Mesendoderm (in vitro differentiated cells): ENCODE results near the gene ARHGAP15.

Source experiments
- DNase-seq: peaks from one replicate; pipeline ENCODE4 v3.0.0; 2013
- H2AK5ac ChIP-seq: 2 replicates; pipeline ENCODE4 v1.6.1; 2013; ENCODE audit warnings: low read length, inconsistent platforms
- H2BK120ac ChIP-seq: 2 replicates; pipeline ENCODE4 v1.6.1; 2013; ENCODE audit warnings: low read depth, mild to moderate bottlenecking, low read length, moderate library complexity, mixed read lengths
- H2BK15ac ChIP-seq: replicated peaks from 2 replicates; pipeline ENCODE4 v1.6.1; 2013; ENCODE audit warnings: low read depth, mild to moderate bottlenecking, moderate library complexity
- H2BK5ac ChIP-seq: 2 replicates; pipeline ENCODE4 v1.6.1; 2013; ENCODE audit warnings: low read length, inconsistent platforms
- H3K18ac ChIP-seq: 2 replicates; pipeline ENCODE4 v1.6.1; 2013; ENCODE audit warnings: mild to moderate bottlenecking, low read length, mixed read lengths
- H3K23ac ChIP-seq: one replicate; pipeline ENCODE4 v1.6.1; 2013; ENCODE audit warnings: low read length
- H3K27ac ChIP-seq: 2 replicates; pipeline ENCODE4 v1.5.1; 2013; ENCODE audit warnings: low read depth, mild to moderate bottlenecking, inconsistent platforms, low read length, moderate library complexity
- H3K27me3 ChIP-seq: 2 replicates; pipeline ENCODE4 v1.6.1; 2013; ENCODE audit warnings: low read length, control low read depth, mild to moderate bottlenecking, inconsistent platforms; ENCODE audit not compliant: insufficient read depth, poor library complexity
- H3K36me3 ChIP-seq: 2 replicates; pipeline ENCODE4 v1.6.1; 2013; ENCODE audit warnings: low read length, inconsistent platforms; ENCODE audit not compliant: control insufficient read depth, insufficient read depth
- H3K4ac ChIP-seq: one replicate; pipeline ENCODE4 v1.6.1; 2013; ENCODE audit warnings: low read depth, mild to moderate bottlenecking, low read length, moderate library complexity
- H3K4me1 ChIP-seq: 2 replicates; pipeline ENCODE4 v1.6.1; 2013; ENCODE audit warnings: low read depth, low read length, inconsistent platforms; ENCODE audit not compliant: control insufficient read depth
- H3K4me2 ChIP-seq: 2 replicates; pipeline ENCODE4 v1.6.1; 2013; ENCODE audit warnings: low read length
- H3K4me3 ChIP-seq: 2 replicates; pipeline ENCODE4 v1.5.1; 2013; ENCODE audit warnings: mild to moderate bottlenecking, low read length
- H3K56ac ChIP-seq: one replicate; pipeline ENCODE4 v1.6.1; 2013; ENCODE audit warnings: low read length
- H3K79me1 ChIP-seq: 2 replicates; pipeline ENCODE4 v1.6.1; 2013; ENCODE audit warnings: low read length, inconsistent platforms
- H3K79me2 ChIP-seq: 2 replicates; pipeline ENCODE4 v1.6.1; 2013; ENCODE audit warnings: mild to moderate bottlenecking, low read length; ENCODE audit not compliant: control insufficient read depth, insufficient read depth
- H3K9ac ChIP-seq: 2 replicates; pipeline ENCODE4 v1.6.1; 2013; ENCODE audit warnings: low read length, inconsistent platforms
- H4K5ac ChIP-seq: one replicate; pipeline ENCODE4 v1.6.1; 2013; ENCODE audit warnings: low read length
- H4K8ac ChIP-seq: one replicate; pipeline ENCODE4 v1.6.1; 2013; ENCODE audit warnings: low read depth, mild to moderate bottlenecking, control low read depth, low read length, moderate library complexity
- WGBS: extraction: QIAGEN DNeasy Blood & Tissue Kit; methylation state at CpG from one replicate; pipeline ENCODE4 v1.1.7; 2013; ENCODE audit warnings: low lambda C conversion rate, missing lambda C conversion rate; ENCODE audit not compliant: insufficient coverage; ENCODE audit errors: extremely low coverage; 5-methylcytosine and 5-hydroxymethylcytosine counted together

Gene ARHGAP15

GRCh38 chr2:143163499-143163898 lies 34.3 kb downstream of the ARHGAP15 start:
- H3K9ac ChIP-seq: no peak overlapping the region
- no peak for DNase-seq
- no peak overlapping the region for H2AK5ac ChIP-seq
- no peaks in the 10 kb centered on the region for H3K79me2 ChIP-seq
- H3K56ac ChIP-seq: no peak overlapping the region
- 100% methylated on average over 3 of the region's 4 CpGs for WGBS
- no peaks in the 10 kb centered on the region for H3K4me1 ChIP-seq
- H3K27ac ChIP-seq: no peak overlapping the region
- H3K36me3 ChIP-seq: no peaks in the 10 kb centered on the region
- H2BK15ac ChIP-seq: no peak overlapping the region
- H3K4me2 ChIP-seq: no peak overlapping the region
- no peak overlapping the region for H3K4ac ChIP-seq
- no peak overlapping the region for H3K23ac ChIP-seq
- H4K8ac ChIP-seq: no peak overlapping the region
- H3K18ac ChIP-seq: no peak overlapping the region
- no peaks in the 10 kb centered on the region for H3K79me1 ChIP-seq
- H2BK5ac ChIP-seq: no peak overlapping the region
- H2BK120ac ChIP-seq: no peak overlapping the region
- H3K27me3 ChIP-seq: no peaks in the 10 kb centered on the region
- no peak overlapping the region for H4K5ac ChIP-seq
- H3K4me3 ChIP-seq: no peak overlapping the region

DNA sequence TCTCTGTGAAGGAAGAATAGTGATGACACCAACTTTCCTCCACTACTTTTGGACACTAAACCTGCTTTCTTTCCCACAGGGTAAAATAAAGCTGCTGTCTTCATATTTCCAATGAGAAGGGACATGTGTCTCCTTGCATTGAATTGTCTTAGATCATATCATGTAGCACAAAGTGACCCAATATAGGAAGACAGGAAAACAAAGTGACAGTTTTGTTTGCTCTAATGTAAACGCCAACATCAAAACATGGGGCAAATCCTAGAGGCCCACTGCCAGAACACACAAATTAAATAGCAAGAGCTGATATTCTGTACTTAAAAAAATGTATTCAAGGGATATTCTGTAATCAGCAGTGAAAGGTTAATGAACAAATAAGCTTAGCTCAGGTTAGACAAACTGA lies 36.1 kb downstream of the ARHGAP15 start:
- Histone ChIP-seq H2BK15ac (no peak overlapping the region), H3K9ac (no peak overlapping the region), H3K4me1 (no peaks in the 10 kb centered on the region), H2BK5ac (no peak overlapping the region), H2BK120ac (no peak overlapping the region), H3K27me3 (no peaks in the 10 kb centered on the region), H3K18ac (no peak overlapping the region), H3K27ac (no peak overlapping the region), H3K79me1 (no peaks in the 10 kb centered on the region), H3K56ac (no peak overlapping the region), H3K4ac (no peak overlapping the region), H4K8ac (no peak overlapping the region), H3K36me3 (no peaks in the 10 kb centered on the region), H4K5ac (no peak overlapping the region), H3K4me3 (no peak overlapping the region), H3K23ac (no peak overlapping the region), H2AK5ac (no peak overlapping the region), H3K79me2 (no peaks in the 10 kb centered on the region), H3K4me2 (no peak overlapping the region)
- WGBS: no CpG with 5 or more reads among the region's 1 CpG
- no peak for DNase-seq

DNA sequence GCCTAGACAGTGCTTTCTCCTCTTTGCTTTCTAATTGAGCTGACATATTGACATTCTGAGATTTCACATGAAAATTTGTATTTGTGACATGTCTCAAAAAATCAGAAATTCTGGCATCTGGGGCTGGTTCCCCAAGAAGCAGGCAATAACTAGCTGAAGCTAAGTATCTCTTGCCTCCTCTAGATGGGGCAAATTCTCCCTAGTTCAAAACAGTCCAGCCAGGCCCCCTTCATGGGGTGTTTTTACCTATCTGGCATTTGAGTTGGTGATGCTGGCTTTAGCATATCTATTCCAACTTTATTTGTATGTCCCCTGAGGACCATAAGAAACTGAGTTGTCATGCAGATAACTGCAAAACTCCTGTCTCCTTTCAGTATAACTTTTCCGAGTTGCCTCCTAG lies 39.9 kb downstream of the ARHGAP15 start:
- Histone ChIP-seq H2AK5ac (no peak overlapping the region), H4K8ac (no peak overlapping the region), H3K4ac (no peak overlapping the region), H3K36me3 (no peaks in the 10 kb centered on the region), H3K27me3 (no peaks in the 10 kb centered on the region), H2BK5ac (no peak overlapping the region), H3K79me2 (no peaks in the 10 kb centered on the region), H3K23ac (no peak overlapping the region), H2BK15ac (no peak overlapping the region), H3K18ac (no peak overlapping the region), H3K56ac (no peak overlapping the region), H3K4me3 (no peak overlapping the region), H3K9ac (no peak overlapping the region), H3K79me1 (no peaks in the 10 kb centered on the region), H3K4me2 (no peak overlapping the region), H3K4me1 (no peaks in the 10 kb centered on the region), H3K27ac (no peak overlapping the region), H2BK120ac (no peak overlapping the region), H4K5ac (no peak overlapping the region)
- DNase-seq: peak; percentile 18
- WGBS: no CpG with 5 or more reads among the region's 1 CpG

DNA sequence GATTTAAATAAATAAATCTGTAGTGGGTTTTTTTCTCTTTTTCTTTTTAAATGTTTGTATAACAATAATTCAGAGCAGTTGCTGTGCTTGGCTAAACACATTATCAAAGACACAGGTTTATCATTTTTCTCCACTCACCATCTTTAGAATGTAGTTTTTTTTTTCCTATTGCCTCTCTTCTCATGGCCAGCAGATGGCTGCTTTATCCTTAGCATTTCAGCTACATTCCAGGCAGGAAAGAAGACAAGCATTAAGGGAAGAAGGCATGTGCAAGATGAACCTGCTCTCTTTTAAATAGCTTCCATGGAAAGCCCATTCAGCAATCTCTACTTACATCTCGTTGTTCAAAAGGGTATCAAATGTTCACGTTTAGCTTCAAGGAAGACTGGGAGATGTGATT lies 42.6 kb downstream of the ARHGAP15 start:
- H4K8ac ChIP-seq: no peak overlapping the region
- H3K4ac ChIP-seq: no peak overlapping the region
- H2BK15ac ChIP-seq: no peak overlapping the region
- no peak overlapping the region for H2AK5ac ChIP-seq
- H3K27me3 ChIP-seq: no peaks in the 10 kb centered on the region
- H3K4me3 ChIP-seq: no peak overlapping the region
- H2BK120ac ChIP-seq: no peak overlapping the region
- no peak overlapping the region for H3K23ac ChIP-seq
- no peak overlapping the region for H3K27ac ChIP-seq
- H3K56ac ChIP-seq: no peak overlapping the region
- no peak overlapping the region for H3K18ac ChIP-seq
- peak; percentile 51 for DNase-seq
- no peak overlapping the region for H2BK5ac ChIP-seq
- no peak overlapping the region for H3K4me2 ChIP-seq
- no peaks in the 10 kb centered on the region for H3K79me2 ChIP-seq
- H4K5ac ChIP-seq: no peak overlapping the region
- H3K79me1 ChIP-seq: no peaks in the 10 kb centered on the region
- no peak overlapping the region for H3K9ac ChIP-seq
- no CpG with 5 or more reads among the region's 2 CpGs for WGBS
- H3K4me1 ChIP-seq: no peaks in the 10 kb centered on the region
- H3K36me3 ChIP-seq: no peaks in the 10 kb centered on the region

DNA sequence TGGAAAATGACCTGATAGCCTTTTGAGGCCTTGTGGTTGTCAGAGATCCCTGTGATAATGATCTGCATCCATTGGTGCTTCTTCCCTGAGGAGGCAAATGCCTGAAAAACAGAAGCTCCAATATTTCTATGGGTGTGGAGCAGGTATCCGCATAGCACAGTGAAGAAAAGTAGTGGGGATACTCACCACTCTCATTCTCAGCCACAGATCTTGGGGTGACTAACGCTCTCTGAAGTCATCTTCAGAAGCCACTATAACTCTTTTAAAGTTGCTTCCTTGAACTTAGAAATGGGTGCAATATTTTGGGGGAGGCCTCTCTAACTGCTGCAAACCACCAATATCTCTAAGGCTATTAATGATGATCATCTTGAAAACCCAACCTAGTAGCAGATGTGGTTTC lies 46.2 kb downstream of the ARHGAP15 start:
- H4K8ac ChIP-seq: no peak overlapping the region
- H4K5ac ChIP-seq: no peak overlapping the region
- no peak overlapping the region for H3K56ac ChIP-seq
- H3K4me3 ChIP-seq: no peak overlapping the region
- WGBS: no CpG with 5 or more reads among the region's 2 CpGs
- H3K23ac ChIP-seq: no peak overlapping the region
- no peaks in the 10 kb centered on the region for H3K36me3 ChIP-seq
- no peak overlapping the region for H2BK15ac ChIP-seq
- no peaks in the 10 kb centered on the region for H3K4me1 ChIP-seq
- H3K27ac ChIP-seq: no peak overlapping the region
- H2BK5ac ChIP-seq: no peak overlapping the region
- H3K9ac ChIP-seq: no peak overlapping the region
- H2BK120ac ChIP-seq: no peak overlapping the region
- H3K79me2 ChIP-seq: no peaks in the 10 kb centered on the region
- H3K27me3 ChIP-seq: no peaks in the 10 kb centered on the region
- no peaks in the 10 kb centered on the region for H3K79me1 ChIP-seq
- no peak overlapping the region for H2AK5ac ChIP-seq
- H3K4me2 ChIP-seq: no peak overlapping the region
- DNase-seq: no peak
- H3K4ac ChIP-seq: no peak overlapping the region
- H3K18ac ChIP-seq: no peak overlapping the region

DNA sequence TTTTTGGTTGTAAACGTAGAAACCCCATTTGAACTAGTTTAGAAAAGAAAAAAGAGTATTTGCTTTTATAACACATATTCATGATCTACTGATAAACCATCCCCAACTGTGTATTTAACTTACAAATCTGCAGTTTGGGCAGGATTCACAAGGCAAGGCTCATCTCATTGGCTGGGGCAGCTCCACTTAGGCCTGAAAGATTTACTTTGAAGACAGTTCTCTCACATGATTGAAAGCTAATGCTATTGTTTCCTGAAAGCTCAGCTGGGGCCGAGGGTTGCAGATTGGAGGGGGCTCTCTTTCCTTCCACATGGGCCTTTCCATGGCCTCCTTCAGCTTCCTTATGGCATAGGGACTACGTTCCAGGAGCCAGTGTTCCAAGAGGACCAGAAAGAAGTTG lies 47.4 kb downstream of the ARHGAP15 start:
- H2AK5ac ChIP-seq: no peak overlapping the region
- H3K36me3 ChIP-seq: no peaks in the 10 kb centered on the region
- H4K5ac ChIP-seq: no peak overlapping the region
- no peak overlapping the region for H3K18ac ChIP-seq
- WGBS: no CpG with 5 or more reads among the region's 3 CpGs
- H3K4me3 ChIP-seq: no peak overlapping the region
- no peak overlapping the region for H2BK15ac ChIP-seq
- no peak for DNase-seq
- no peaks in the 10 kb centered on the region for H3K79me2 ChIP-seq
- no peak overlapping the region for H4K8ac ChIP-seq
- H3K56ac ChIP-seq: no peak overlapping the region
- H3K9ac ChIP-seq: no peak overlapping the region
- no peak overlapping the region for H2BK120ac ChIP-seq
- H3K27me3 ChIP-seq: no peaks in the 10 kb centered on the region
- H2BK5ac ChIP-seq: no peak overlapping the region
- no peaks in the 10 kb centered on the region for H3K4me1 ChIP-seq
- no peak overlapping the region for H3K4me2 ChIP-seq
- no peaks in the 10 kb centered on the region for H3K79me1 ChIP-seq
- no peak overlapping the region for H3K23ac ChIP-seq
- H3K27ac ChIP-seq: no peak overlapping the region
- no peak overlapping the region for H3K4ac ChIP-seq
